GM19043 (cell line): ENCODE results near the gene TTYH3.
A peak's percentile ranks its signal among the peaks of the same experiment; 100 is the strongest.

ENCODE experiments used
- ATAC-seq: cut with Tn5 transposase; IDR thresholded peaks from one replicate; pipeline ENCODE4 v1.9.1; 2021; ENCODE audit warnings: low read depth; ENCODE audit not compliant: unreplicated experiment

TTYH3 gene

GRCh38 chr7:2701424-2701823 lies 69.6 kb downstream of the TTYH3 start:
- no peak for ATAC-seq

GRCh38 chr7:2701832-2702593 lies 70.2 kb downstream of the TTYH3 start:
- no peak for ATAC-seq

- ATAC-seq, result no peak
Observed at GRCh38 chr7:2702594-2702957, 70.8 kb downstream of the TTYH3 start.

- no peak for ATAC-seq
Observed at GRCh38 chr7:2705371-2706096, 73.7 kb downstream of the TTYH3 start.

- no peak for ATAC-seq
Observed at GRCh38 chr7:2706685-2707126, 74.9 kb downstream of the TTYH3 start.

- no peak for ATAC-seq
Observed at GRCh38 chr7:2707481-2707880, 75.7 kb downstream of the TTYH3 start.

GRCh38 chr7:2708041-2708440 lies 76.3 kb downstream of the TTYH3 start:
- no peak for ATAC-seq

- ATAC-seq, result no peak
Observed at GRCh38 chr7:2708547-2709310, 76.9 kb downstream of the TTYH3 start.

GRCh38 chr7:2709553-2710285 lies 77.9 kb downstream of the TTYH3 start:
- peak; percentile 70 for ATAC-seq

- peak; percentile 56 for ATAC-seq
Observed at GRCh38 chr7:2710286-2710655, 78.5 kb downstream of the TTYH3 start.

GRCh38 chr7:2710901-2711551 lies 79.2 kb downstream of the TTYH3 start:
- peak; percentile 34 for ATAC-seq

- ATAC-seq, result no peak
Observed at GRCh38 chr7:2711895-2712675, 80.3 kb downstream of the TTYH3 start.

- no peak for ATAC-seq
Observed at GRCh38 chr7:2713370-2713769, 81.6 kb downstream of the TTYH3 start.

GRCh38 chr7:2713978-2714377 lies 82.2 kb downstream of the TTYH3 start:
- no peak for ATAC-seq
